Measurements from ENCODE around the gene HDC.

HDC gene

GRCh38 chr15:50265620-50266019, at the start of gene HDC:
TSS of gene HDC (minus strand) at chr15:50265726. CDS start at chr15:50265623, 103 bp downstream.
- DNase-seq: no peak

GRCh38 chr15:50312636-50313035, 47.1 kb upstream of the HDC start:
- DNase-seq: no peak

GRCh38 chr15:50307799-50308198, 42.3 kb upstream of the HDC start:
- no peak for DNase-seq

- DNase-seq: no peak
Observed at GRCh38 chr15:50304836-50305235, 39.3 kb upstream of the HDC start.

- DNase-seq: no peak
Observed at GRCh38 chr15:50302581-50302980, 37.1 kb upstream of the HDC start.

GRCh38 chr15:50298340-50298739, 32.8 kb upstream of the HDC start:
- DNase-seq: no peak

GRCh38 chr15:50295966-50296365, 30.4 kb upstream of the HDC start:
- no peak for DNase-seq

GRCh38 chr15:50289749-50290148, 24.2 kb upstream of the HDC start:
- DNase-seq: no peak

GRCh38 chr15:50287324-50288116, 22.0 kb upstream of the HDC start:
- DNase-seq: no peak

- no peak for DNase-seq
Observed at GRCh38 chr15:50281427-50281826, 15.9 kb upstream of the HDC start.

- no peak for DNase-seq
Observed at GRCh38 chr15:50280271-50280670, 14.7 kb upstream of the HDC start.

GRCh38 chr15:50278496-50278895, 13.0 kb upstream of the HDC start:
- no peak for DNase-seq

GRCh38 chr15:50277370-50277769, 11.8 kb upstream of the HDC start:
- no peak for DNase-seq

GRCh38 chr15:50275908-50276307, 10.4 kb upstream of the HDC start:
- no peak for DNase-seq

GRCh38 chr15:50275091-50275490, 9.6 kb upstream of the HDC start:
- no peak for DNase-seq

GRCh38 chr15:50267577-50267976, 2.1 kb upstream of the HDC start:
- DNase-seq: no peak

- no peak for DNase-seq
Observed at GRCh38 chr15:50262533-50262932, 3.0 kb downstream of the HDC start.

GRCh38 chr15:50261981-50262380, 3.5 kb downstream of the HDC start:
- no peak for DNase-seq

GRCh38 chr15:50260969-50261496, 4.5 kb downstream of the HDC start:
- no peak for DNase-seq

GRCh38 chr15:50259276-50259675, 6.2 kb downstream of the HDC start:
- no peak for DNase-seq

- no peak for DNase-seq
Observed at GRCh38 chr15:50257924-50258323, 7.6 kb downstream of the HDC start.

- DNase-seq: no peak
Observed at GRCh38 chr15:50257332-50257731, 8.2 kb downstream of the HDC start.

- DNase-seq: peak; percentile 7
Observed at GRCh38 chr15:50256188-50257041, 9.1 kb downstream of the HDC start.

- DNase-seq: no peak
Observed at GRCh38 chr15:50252556-50252955, 13.0 kb downstream of the HDC start.
